Fibroblast of skin of left biceps (primary cell): ENCODE results near the gene HOXB6.

ENCODE experiments used
- DNase-seq, 2 experiments: peaks; one replicate each; pipeline ENCODE4 v3.0.0-alpha.2; 2013; ENCODE audit warnings: low read depth in 2 of 2

The HOXB6 gene

GRCh38 chr17:48604770-48605329 lies at the start of gene HOXB6:
HOXB6 (minus strand) TSS chr17:48604986; CDS start chr17:48598150, 6,836 bp downstream.
- no peak for DNase-seq

GRCh38 chr17:48649741-48650140 lies 45.0 kb upstream of the HOXB6 start:
- DNase-seq: no peak

GRCh38 chr17:48647963-48648245 lies 43.1 kb upstream of the HOXB6 start:
- no peak for DNase-seq

- no peak for DNase-seq
These were observed 42.5 kb upstream of the HOXB6 start for GRCh38 chr17:48647103-48647962.

GRCh38 chr17:48646183-48647102 lies 41.7 kb upstream of the HOXB6 start:
- DNase-seq: no peak

- no peak for DNase-seq
These were observed 40.9 kb upstream of the HOXB6 start for GRCh38 chr17:48645639-48646182.

GRCh38 chr17:48644910-48645557 lies 40.2 kb upstream of the HOXB6 start:
- no peak for DNase-seq

- no peak for DNase-seq
These were observed 39.4 kb upstream of the HOXB6 start for GRCh38 chr17:48644159-48644558.

GRCh38 chr17:48643697-48644012 lies 38.9 kb upstream of the HOXB6 start:
- DNase-seq: no peak

GRCh38 chr17:48642843-48643696 lies 38.3 kb upstream of the HOXB6 start:
- DNase-seq: no peak

- DNase-seq: no peak
These were observed 37.5 kb upstream of the HOXB6 start for GRCh38 chr17:48642059-48642842.

- DNase-seq: no peak
These were observed 36.8 kb upstream of the HOXB6 start for GRCh38 chr17:48641541-48642058.

- no peak for DNase-seq
These were observed 36.0 kb upstream of the HOXB6 start for GRCh38 chr17:48640858-48641180.

GRCh38 chr17:48639982-48640857 lies 35.4 kb upstream of the HOXB6 start:
- DNase-seq: no peak

- no peak for DNase-seq
These were observed 34.4 kb upstream of the HOXB6 start for GRCh38 chr17:48639136-48639535.

- DNase-seq: peak; percentile 81 to 84
These were observed 32.8 kb upstream of the HOXB6 start for GRCh38 chr17:48637323-48638260.

- no peak for DNase-seq
These were observed 31.6 kb upstream of the HOXB6 start for GRCh38 chr17:48636177-48637018.
